Measurements from ENCODE around the gene ATXN10. TPM values are rescaled to one million over a fixed set of nuclear protein-coding genes. Genes with fewer than 3 reads are reported as not detected.

The ATXN10 gene
- total and polyA plus RNA-seq, 2 of the 13 experiments (the other 11 are each of a cell fraction or from before 2014, with no cell fraction given): 60.1 to 194 TPM

DNA sequence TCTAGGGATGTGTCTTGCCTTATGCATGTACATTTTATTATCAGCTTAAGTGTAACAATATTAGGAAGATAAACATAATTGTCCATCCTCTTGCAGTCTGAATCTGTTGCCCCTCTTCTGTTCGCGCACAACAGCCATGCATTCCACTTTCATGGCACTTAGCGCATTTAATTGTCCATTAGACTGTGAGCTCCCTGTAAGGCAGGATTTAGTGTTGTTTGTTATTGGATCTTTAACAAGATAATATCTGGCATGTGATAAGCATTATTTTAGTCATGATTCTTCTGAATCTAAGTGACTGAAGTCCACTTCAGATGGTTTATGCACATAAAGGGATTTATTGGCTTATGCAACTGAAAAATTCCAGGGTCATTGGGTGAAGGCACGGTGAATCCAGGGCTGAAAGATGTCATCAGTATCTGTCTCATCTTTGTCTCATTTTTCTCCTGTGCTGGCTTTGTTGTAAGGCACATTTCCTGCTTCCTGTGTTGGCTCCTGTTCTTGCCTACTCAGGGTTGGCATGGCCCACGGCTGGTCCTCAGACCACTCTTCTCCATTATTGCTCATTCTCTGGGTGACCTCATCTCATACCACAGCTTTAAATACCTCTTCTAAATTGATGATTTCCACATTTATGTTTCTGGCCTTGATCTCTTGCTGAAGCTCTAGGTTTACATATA lies 37.6 kb downstream of the ATXN10 start:
- Histone ChIP-seq H2AFZ (ENCODE audit: low read length) (no peak overlapping the region), H3K79me2 (ENCODE audit: insufficient read depth, low read length) (peaks cover 10% of the 10 kb centered on the region), H3K27ac (ENCODE audit: extremely low read length, insufficient read depth, low read length) (no peak overlapping the region), H3K4me1 (ENCODE audit: insufficient read depth, low read length) (peaks cover 26% of the 10 kb centered on the region), H4K20me1 (ENCODE audit: insufficient read depth, low read length) (no peaks in the 10 kb centered on the region; the same call in 1 of the 2 replicates), H3K4me3 (replicated peaks in 1 of 3; ENCODE audit: insufficient read depth in 1 of 3, low read depth in 2 of 3, low read length in 3 of 3) (no peak overlapping the region), H3K27me3 (ENCODE audit: control insufficient read depth in 1 of 2, insufficient read depth in 2 of 2, low read length in 2 of 2) (no peaks in the 10 kb centered on the region), H3K9ac (ENCODE audit: insufficient read depth, low read depth, low read length) (no peak overlapping the region), H3K9me3 (ENCODE audit: low read length) (no peaks in the 10 kb centered on the region), H3K4me2 (ENCODE audit: low read depth, low read length) (no peak overlapping the region), H3K36me3 (replicated peaks in 1 of 2; ENCODE audit: control insufficient read depth in 1 of 2, insufficient read depth in 2 of 2, low read length in 2 of 2) (peaks cover 4 to 62% of the 10 kb centered on the region in 2 experiments; a peak in 4 of 5 replicates)
- ATAC-seq (no peak), DNase-seq (ENCODE audit: low spot score) (peak; percentile 59), FAIRE-seq (no peak)
- no TSS peak for BruUV-seq (replicated peaks)
- in situ Hi-C loops (cut with HindIII; ENCODE audit: extremely low pct_ligation_motif_present, low pct_unique_long_range_greater_than_20kb) (no loop called here), intact Hi-C loops (cut with micrococcal nuclease; ENCODE audit: unreplicated experiment) (no loop called here)
- ChIA-PET POLR2A (no interaction called here), CTCF (ENCODE audit: low intra/inter-chr PET ratio, low total read pairs) (no interaction called here)
- 94% methylated on average over 5 of the region's 5 CpGs for WGBS (ENCODE audit: low lambda C conversion rate)
- TF ChIP-seq, protein P1, sequence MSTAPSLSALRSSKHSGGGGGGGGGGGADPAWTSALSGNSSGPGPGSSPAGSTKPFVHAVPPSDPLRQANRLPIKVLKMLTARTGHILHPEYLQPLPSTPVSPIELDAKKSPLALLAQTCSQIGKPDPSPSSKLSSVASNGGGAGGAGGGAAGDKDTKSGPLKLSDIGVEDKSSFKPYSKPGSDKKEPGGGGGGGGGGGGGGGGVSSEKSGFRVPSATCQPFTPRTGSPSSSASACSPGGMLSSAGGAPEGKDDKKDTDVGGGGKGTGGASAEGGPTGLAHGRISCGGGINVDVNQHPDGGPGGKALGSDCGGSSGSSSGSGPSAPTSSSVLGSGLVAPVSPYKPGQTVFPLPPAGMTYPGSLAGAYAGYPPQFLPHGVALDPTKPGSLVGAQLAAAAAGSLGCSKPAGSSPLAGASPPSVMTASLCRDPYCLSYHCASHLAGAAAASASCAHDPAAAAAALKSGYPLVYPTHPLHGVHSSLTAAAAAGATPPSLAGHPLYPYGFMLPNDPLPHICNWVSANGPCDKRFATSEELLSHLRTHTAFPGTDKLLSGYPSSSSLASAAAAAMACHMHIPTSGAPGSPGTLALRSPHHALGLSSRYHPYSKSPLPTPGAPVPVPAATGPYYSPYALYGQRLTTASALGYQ (CRISPR knock-in tag; IDR thresholded peaks at IDR 0.05): no peak
- TF ChIP-seq, protein P2, sequence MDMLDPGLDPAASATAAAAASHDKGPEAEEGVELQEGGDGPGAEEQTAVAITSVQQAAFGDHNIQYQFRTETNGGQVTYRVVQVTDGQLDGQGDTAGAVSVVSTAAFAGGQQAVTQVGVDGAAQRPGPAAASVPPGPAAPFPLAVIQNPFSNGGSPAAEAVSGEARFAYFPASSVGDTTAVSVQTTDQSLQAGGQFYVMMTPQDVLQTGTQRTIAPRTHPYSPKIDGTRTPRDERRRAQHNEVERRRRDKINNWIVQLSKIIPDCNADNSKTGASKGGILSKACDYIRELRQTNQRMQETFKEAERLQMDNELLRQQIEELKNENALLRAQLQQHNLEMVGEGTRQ (IDR thresholded peaks at IDR 0.05; ENCODE audit: low read depth, low read length): no peak
- TF ChIP-seq, protein P2 (CRISPR knock-in tag; IDR thresholded peaks at IDR 0.05; ENCODE audit: borderline replicate concordance): no peak
- no peak for TF ChIP-seq SOX13 (IDR thresholded peaks at IDR 0.05)
- TF ChIP-seq SOX13 (CRISPR knock-in tag; conservative IDR thresholded peaks at IDR 0.05 in 1 of 2, IDR thresholded peaks at IDR 0.05 in 1 of 2): no peak; a peak in 1 of 4 replicates
- no peak for TF ChIP-seq CHD2 (IDR thresholded peaks at IDR 0.05; ENCODE audit: low read depth, low read length)
- TF ChIP-seq HNF4A (CRISPR knock-in tag; IDR thresholded peaks at IDR 0.05): 0 out of 2 replicates have a peak, but pooled peaks have one; percentile 7
- TF ChIP-seq ZNF672 (CRISPR knock-in tag; IDR thresholded peaks at IDR 0.05): no peak
- no peak for TF ChIP-seq ZNF547 (CRISPR knock-in tag; IDR thresholded peaks at IDR 0.05)
- TF ChIP-seq, protein P3, sequence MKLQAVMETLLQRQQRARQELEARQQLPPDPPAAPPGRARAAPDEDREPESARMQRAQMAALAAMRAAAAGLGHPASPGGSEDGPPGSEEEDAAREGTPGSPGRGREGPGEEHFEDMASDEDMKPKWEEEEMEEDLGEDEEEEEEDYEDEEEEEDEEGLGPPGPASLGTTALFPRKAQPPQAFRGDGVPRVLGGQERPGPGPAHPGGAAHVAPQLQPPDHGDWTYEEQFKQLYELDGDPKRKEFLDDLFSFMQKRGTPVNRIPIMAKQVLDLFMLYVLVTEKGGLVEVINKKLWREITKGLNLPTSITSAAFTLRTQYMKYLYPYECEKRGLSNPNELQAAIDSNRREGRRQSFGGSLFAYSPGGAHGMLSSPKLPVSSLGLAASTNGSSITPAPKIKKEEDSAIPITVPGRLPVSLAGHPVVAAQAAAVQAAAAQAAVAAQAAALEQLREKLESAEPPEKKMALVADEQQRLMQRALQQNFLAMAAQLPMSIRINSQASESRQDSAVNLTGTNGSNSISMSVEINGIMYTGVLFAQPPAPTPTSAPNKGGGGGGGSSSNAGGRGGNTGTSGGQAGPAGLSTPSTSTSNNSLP (IDR thresholded peaks at IDR 0.05; ENCODE audit: low read depth, low read length): peak; percentile 25; the same call in 1 of the 2 replicates
- TF ChIP-seq, protein P4, sequence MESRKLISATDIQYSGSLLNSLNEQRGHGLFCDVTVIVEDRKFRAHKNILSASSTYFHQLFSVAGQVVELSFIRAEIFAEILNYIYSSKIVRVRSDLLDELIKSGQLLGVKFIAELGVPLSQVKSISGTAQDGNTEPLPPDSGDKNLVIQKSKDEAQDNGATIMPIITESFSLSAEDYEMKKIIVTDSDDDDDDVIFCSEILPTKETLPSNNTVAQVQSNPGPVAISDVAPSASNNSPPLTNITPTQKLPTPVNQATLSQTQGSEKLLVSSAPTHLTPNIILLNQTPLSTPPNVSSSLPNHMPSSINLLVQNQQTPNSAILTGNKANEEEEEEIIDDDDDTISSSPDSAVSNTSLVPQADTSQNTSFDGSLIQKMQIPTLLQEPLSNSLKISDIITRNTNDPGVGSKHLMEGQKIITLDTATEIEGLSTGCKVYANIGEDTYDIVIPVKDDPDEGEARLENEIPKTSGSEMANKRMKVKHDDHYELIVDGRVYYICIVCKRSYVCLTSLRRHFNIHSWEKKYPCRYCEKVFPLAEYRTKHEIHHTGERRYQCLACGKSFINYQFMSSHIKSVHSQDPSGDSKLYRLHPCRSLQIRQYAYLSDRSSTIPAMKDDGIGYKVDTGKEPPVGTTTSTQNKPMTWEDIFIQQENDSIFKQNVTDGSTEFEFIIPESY (CRISPR knock-in tag; IDR thresholded peaks at IDR 0.05): 0 out of 2 replicates have a peak, but pooled peaks have one; percentile 40

All from HepG2 (cell line).